ENCODE measurements around the gene OR10H1.
"Not testable (repeated sequence)": the region's sequence is repeated elsewhere in the genome, so short reads cannot be mapped to it uniquely, and the experiment has no call there.

- TF ChIP-seq POLR2A, CTCF (IDR thresholded peaks at IDR 0.05): not testable (repeated sequence)
Observed at GRCh38 chr19:15774159-15774558, 41.3 kb downstream of the OR10H1 start.

Measured in vagina (tissue), 2 donors.